Measurements from ENCODE around the gene EFNA5.

- no peak for TF ChIP-seq ZNF274 (IDR thresholded peaks at IDR 0.05; ENCODE audit: low read depth, low read length)
- TF ChIP-seq SUZ12 (IDR thresholded peaks at IDR 0.05; ENCODE audit: extremely low read depth, insufficient read depth, insufficient read length), result no peak
- no peak for TF ChIP-seq YY1 (IDR thresholded peaks at IDR 0.05; ENCODE audit: insufficient read depth, insufficient read length)
These were observed 297.9 kb downstream of the EFNA5 start for GRCh38 chr5:107372723-107373450.

All from NT2/D1 (cell line).